ENCODE measurements around the gene PSD.

DNA sequence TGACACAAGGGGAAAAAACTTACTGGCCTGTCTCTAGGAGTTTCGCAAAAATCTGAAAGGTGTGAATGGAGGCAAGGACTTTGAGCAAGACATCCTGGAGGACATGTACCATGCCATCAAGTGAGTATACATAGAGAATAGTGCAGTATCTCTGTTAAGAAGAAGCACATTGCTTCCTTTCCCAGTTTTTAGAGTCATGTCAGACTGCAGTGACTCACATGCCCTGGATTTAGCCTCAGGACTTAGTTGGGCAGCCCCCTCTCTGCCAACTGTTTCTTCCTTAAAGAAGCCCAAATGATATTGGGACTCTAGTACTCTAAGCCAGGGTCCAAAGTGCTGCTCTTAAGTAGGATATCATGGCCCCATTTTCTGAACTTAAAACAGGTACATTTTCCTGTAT lies 51.1 kb downstream of the PSD start:
- TF ChIP-seq ZNF214 (tag by site-specific recombination; IDR thresholded peaks at IDR 0.05; ENCODE audit: borderline replicate concordance) (no peak), YY1 (tag by site-specific recombination; IDR thresholded peaks at IDR 0.05) (no peak), SETDB1 (IDR thresholded peaks at IDR 0.05; ENCODE audit: insufficient read length, low read length) (no peak), ZNF23 (tag by site-specific recombination; IDR thresholded peaks at IDR 0.05; ENCODE audit: borderline replicate concordance) (no peak), ZNF114 (tag by site-specific recombination; IDR thresholded peaks at IDR 0.05) (no peak), ZBTB21 (tag by site-specific recombination; IDR thresholded peaks at IDR 0.05) (no peak)
- TF ChIP-seq, protein P1, sequence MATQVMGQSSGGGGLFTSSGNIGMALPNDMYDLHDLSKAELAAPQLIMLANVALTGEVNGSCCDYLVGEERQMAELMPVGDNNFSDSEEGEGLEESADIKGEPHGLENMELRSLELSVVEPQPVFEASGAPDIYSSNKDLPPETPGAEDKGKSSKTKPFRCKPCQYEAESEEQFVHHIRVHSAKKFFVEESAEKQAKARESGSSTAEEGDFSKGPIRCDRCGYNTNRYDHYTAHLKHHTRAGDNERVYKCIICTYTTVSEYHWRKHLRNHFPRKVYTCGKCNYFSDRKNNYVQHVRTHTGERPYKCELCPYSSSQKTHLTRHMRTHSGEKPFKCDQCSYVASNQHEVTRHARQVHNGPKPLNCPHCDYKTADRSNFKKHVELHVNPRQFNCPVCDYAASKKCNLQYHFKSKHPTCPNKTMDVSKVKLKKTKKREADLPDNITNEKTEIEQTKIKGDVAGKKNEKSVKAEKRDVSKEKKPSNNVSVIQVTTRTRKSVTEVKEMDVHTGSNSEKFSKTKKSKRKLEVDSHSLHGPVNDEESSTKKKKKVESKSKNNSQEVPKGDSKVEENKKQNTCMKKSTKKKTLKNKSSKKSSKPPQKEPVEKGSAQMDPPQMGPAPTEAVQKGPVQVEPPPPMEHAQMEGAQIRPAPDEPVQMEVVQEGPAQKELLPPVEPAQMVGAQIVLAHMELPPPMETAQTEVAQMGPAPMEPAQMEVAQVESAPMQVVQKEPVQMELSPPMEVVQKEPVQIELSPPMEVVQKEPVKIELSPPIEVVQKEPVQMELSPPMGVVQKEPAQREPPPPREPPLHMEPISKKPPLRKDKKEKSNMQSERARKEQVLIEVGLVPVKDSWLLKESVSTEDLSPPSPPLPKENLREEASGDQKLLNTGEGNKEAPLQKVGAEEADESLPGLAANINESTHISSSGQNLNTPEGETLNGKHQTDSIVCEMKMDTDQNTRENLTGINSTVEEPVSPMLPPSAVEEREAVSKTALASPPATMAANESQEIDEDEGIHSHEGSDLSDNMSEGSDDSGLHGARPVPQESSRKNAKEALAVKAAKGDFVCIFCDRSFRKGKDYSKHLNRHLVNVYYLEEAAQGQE (tag by site-specific recombination; IDR thresholded peaks at IDR 0.05): no peak
- TF ChIP-seq, protein P2, sequence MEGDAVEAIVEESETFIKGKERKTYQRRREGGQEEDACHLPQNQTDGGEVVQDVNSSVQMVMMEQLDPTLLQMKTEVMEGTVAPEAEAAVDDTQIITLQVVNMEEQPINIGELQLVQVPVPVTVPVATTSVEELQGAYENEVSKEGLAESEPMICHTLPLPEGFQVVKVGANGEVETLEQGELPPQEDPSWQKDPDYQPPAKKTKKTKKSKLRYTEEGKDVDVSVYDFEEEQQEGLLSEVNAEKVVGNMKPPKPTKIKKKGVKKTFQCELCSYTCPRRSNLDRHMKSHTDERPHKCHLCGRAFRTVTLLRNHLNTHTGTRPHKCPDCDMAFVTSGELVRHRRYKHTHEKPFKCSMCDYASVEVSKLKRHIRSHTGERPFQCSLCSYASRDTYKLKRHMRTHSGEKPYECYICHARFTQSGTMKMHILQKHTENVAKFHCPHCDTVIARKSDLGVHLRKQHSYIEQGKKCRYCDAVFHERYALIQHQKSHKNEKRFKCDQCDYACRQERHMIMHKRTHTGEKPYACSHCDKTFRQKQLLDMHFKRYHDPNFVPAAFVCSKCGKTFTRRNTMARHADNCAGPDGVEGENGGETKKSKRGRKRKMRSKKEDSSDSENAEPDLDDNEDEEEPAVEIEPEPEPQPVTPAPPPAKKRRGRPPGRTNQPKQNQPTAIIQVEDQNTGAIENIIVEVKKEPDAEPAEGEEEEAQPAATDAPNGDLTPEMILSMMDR (tag by site-specific recombination; IDR thresholded peaks at IDR 0.05): no peak
- TF ChIP-seq, protein P3, sequence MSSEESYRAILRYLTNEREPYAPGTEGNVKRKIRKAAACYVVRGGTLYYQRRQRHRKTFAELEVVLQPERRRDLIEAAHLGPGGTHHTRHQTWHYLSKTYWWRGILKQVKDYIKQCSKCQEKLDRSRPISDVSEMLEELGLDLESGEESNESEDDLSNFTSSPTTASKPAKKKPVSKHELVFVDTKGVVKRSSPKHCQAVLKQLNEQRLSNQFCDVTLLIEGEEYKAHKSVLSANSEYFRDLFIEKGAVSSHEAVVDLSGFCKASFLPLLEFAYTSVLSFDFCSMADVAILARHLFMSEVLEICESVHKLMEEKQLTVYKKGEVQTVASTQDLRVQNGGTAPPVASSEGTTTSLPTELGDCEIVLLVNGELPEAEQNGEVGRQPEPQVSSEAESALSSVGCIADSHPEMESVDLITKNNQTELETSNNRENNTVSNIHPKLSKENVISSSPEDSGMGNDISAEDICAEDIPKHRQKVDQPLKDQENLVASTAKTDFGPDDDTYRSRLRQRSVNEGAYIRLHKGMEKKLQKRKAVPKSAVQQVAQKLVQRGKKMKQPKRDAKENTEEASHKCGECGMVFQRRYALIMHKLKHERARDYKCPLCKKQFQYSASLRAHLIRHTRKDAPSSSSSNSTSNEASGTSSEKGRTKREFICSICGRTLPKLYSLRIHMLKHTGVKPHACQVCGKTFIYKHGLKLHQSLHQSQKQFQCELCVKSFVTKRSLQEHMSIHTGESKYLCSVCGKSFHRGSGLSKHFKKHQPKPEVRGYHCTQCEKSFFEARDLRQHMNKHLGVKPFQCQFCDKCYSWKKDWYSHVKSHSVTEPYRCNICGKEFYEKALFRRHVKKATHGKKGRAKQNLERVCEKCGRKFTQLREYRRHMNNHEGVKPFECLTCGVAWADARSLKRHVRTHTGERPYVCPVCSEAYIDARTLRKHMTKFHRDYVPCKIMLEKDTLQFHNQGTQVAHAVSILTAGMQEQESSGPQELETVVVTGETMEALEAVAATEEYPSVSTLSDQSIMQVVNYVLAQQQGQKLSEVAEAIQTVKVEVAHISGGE (tag by site-specific recombination; conservative IDR thresholded peaks at IDR 0.05; ENCODE audit: low read depth): no peak
- TF ChIP-seq, protein P4, sequence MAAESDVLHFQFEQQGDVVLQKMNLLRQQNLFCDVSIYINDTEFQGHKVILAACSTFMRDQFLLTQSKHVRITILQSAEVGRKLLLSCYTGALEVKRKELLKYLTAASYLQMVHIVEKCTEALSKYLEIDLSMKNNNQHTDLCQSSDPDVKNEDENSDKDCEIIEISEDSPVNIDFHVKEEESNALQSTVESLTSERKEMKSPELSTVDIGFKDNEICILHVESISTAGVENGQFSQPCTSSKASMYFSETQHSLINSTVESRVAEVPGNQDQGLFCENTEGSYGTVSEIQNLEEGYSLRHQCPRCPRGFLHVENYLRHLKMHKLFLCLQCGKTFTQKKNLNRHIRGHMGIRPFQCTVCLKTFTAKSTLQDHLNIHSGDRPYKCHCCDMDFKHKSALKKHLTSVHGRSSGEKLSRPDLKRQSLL (tag by site-specific recombination; IDR thresholded peaks at IDR 0.05): no peak

Data from HEK293 (cell line).